Measurements from ENCODE around the gene TENM3.

Gene TENM3

DNA sequence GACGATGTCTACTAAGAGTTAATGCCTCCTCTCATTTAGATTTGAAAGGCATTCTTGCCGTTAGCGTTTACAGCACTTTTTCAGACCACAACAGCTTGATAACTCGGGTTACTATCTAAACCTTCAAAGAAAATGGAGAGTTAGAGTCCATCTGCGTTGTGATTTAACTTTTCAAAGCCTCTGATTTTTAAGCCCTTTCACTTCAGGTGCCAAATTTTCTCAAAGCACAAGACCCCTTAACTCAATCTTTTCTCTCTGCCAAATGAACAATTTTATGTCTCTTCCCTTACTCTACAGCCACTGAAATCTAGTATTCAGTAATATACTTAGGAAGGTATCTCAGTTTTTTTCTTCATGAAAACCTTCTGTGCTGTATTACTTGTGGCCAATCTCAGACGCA lies 310.5 kb downstream of the TENM3 start:
- DNase-seq (ENCODE audit: extremely low read depth in 1 of 2, low read depth in 1 of 2) = no peak

DNA sequence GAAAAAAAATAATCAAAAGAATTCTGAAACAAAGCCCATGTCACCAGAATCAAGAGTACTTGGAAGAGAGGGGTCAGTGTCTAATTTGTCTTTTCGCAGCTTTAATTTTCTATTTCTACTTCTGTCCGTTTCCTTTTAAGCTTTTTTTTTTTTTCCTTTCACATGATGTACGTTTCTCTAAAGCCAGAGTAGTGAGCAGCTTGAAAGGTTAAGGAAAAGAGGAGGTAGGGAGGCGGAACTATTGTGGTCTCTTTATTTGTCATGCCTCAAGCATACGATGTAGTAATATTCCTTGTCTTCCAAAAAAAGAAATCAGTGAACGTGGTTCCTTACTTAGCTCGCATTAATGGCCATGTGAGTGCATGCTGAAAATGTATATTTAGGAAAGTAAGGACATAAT lies 311.5 kb downstream of the TENM3 start:
- no peak for DNase-seq (ENCODE audit: extremely low read depth in 1 of 2, low read depth in 1 of 2)

DNA sequence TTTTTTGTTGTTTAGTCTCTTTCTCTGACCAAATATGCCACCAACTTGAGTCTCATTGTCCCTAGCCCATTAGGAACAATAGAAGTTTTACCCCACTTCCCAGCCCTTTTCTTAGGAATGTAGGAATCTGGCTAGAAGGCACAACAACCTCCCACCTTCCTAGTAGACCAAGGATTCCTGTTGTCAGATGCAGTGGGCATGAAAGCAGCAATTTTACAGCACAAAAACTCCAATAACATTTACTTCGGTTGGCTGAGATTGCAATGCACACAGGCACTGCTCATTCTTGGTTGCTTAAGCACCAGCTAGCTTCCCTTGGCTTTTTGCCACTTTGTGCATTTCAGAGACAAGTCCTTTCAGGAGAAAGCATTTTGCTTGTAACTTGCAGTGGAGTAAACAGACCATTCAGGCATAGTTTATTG lies 312.8 kb downstream of the TENM3 start:
- no peak for DNase-seq (ENCODE audit: extremely low read depth in 1 of 2, low read depth in 1 of 2)

DNA sequence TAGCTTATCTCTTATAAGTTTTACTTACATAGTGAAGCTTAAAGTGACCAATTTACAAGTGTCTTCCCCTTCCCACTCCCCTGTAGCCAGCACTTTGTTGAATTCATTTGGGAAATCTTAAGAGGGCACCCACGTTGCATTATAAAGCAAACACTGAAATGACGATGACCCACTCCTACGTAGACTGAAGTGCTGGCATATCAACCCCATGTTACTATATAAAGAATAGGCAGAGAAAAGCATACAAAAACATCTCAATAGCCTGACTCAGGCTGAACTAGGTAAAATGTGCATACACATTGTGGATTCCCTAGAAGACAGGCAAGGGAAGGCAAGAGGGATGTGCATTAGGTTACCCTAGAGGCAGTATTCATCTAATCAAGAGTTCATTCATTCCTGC lies 313.4 kb downstream of the TENM3 start:
- no peak for DNase-seq (ENCODE audit: extremely low read depth in 1 of 2, low read depth in 1 of 2)

DNA sequence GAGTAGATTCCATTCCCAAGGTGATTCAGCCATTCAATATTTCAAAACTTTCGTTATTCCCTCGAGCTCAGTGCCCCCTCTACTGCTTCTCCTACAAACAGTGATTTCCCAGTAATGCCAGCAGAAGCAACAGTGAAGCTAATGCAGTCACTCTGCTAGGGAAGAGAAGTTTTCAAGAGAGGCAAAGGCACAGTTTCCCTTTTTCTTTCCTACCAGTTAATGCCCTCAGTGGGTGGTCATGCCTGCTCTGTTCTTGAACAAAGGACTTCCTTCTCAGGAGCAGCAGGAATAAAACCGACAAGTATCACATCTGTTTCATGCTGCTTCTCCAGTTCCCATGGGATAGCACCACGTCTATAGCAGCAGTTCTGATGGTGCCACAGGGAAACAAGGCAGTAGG lies 317.2 kb downstream of the TENM3 start:
- DNase-seq (ENCODE audit: extremely low read depth in 1 of 2, low read depth in 1 of 2) = no peak

DNA sequence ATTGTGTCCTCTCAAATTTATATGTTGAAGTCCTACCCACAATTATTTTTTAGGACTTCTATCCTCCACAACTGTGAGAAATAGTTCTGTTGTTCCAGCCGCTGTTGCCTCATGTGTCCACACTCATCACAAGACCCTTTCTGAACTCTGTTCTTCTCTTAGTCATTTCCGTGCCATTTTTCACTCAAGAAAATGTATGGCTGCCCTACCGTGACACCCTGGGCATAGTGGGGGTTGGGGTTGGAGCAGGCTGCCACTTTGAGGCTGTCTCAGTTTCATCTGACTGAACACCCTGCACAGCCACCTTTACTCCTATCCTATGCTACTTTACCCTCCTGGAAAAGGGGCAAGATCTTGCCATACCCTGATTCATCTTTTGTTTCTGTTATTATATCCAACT lies 319.1 kb downstream of the TENM3 start:
- no peak for DNase-seq (ENCODE audit: extremely low read depth in 1 of 2, low read depth in 1 of 2)

DNA sequence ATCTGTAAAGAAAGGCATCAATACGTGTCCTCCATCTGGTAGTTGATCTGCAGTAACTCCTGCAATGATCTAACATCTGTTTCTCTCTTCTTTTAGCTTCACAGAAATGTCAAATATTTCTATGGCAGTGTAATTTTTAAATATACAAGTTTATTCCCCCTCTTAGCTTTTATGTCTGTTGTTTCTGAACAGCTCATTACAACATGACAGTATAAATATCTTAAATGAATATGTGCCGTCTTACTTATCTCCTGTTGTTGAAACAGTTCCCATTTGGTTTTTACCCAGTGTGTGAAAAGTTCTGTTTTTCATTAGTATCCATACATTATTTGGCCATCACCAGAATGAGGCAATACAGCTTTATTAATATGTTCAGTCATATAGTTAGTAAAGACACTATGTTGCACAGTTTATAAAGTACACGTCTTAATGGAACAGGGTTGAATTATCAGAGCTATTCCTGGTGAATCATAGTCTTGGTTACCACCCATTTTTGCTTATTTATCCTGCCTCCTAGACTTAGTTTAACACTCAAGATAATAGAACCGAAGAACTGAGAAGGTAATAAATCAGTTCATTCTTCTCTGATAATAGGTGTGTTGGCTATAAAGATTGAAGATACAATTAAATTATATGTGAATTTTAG lies 321.6 kb downstream of the TENM3 start:
- DNase-seq (ENCODE audit: extremely low read depth in 1 of 2, low read depth in 1 of 2) = no peak

DNA sequence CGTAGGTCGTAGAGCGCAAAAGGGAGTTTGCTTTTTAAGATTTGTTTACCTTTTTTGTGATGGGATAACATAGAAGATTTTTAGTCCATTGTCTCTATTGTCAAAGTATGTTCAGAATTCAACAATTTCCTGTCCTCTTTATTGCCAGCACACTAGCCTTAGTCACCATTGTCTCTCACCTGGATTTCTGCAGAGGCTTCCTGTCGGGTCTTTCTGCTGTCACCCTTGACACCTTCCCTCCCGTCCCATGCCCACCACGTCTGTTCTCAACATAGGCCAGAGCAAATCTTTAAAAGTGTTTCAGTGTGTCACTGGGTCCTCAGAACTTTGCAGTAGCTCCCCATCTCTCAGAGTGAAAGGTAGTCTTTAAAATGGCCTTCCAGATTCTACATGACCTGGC lies 323.9 kb downstream of the TENM3 start:
- DNase-seq (ENCODE audit: extremely low read depth in 1 of 2, low read depth in 1 of 2) = no peak

DNA sequence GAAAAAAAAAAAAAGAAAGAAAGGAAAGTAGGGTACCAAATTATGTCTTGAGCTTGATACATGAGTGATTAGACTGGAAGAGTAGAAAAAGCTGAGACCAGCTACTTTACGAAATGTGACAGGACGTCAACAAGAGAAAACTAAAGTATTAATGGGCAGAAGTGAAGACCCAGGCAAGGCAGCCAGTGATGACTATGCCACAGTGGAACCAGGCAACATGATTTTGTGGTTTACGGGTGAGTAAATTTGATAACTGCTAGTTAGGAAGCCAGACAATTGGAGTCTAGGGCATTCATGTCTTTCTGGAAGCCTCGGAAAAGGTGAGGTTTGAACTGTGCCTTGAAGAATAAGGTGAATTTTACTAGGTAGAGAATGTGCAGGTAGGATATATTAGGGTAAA lies 326.4 kb downstream of the TENM3 start:
- no peak for DNase-seq (ENCODE audit: extremely low read depth in 1 of 2, low read depth in 1 of 2)

DNA sequence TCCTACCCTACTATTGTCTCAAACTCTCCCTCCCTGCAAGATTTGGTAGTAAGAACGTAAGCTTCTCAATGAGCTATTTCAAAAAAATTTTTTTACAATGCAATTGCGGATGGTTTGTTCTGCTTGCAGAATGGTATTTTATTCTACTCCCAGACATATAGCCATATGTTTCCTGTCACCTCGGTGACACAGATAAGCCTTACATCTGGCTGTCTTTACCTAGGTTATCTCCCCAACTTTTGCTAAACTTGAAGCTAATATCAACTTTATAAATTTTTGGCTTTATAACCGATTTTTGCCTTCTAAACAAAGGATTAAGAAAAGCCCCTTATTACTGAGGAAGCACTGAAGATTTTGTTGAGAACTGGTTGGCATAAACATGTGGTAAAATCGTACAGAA lies 331.5 kb downstream of the TENM3 start:
- DNase-seq (ENCODE audit: extremely low read depth in 1 of 2, low read depth in 1 of 2) = no peak

DNA sequence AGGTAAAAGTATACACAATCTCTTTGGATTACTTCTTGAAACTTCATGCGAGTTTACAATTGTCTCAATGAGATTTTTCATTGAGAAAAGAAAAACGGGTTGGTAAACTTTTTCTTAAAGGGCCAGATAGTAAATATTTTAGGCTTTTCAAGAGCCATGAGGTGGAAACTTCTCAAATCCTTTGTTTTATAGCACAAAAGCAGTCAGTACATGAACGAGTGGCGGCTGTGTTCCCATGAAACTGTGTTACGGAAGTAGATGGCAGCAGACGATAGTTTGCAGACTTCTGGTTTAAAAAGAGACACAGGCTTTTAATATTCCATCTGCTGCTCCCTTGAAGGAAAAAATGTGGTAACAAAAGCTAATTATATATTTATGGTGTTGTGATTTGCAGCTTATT lies 332.0 kb downstream of the TENM3 start:
- no peak for DNase-seq (ENCODE audit: extremely low read depth in 1 of 2, low read depth in 1 of 2)

DNA sequence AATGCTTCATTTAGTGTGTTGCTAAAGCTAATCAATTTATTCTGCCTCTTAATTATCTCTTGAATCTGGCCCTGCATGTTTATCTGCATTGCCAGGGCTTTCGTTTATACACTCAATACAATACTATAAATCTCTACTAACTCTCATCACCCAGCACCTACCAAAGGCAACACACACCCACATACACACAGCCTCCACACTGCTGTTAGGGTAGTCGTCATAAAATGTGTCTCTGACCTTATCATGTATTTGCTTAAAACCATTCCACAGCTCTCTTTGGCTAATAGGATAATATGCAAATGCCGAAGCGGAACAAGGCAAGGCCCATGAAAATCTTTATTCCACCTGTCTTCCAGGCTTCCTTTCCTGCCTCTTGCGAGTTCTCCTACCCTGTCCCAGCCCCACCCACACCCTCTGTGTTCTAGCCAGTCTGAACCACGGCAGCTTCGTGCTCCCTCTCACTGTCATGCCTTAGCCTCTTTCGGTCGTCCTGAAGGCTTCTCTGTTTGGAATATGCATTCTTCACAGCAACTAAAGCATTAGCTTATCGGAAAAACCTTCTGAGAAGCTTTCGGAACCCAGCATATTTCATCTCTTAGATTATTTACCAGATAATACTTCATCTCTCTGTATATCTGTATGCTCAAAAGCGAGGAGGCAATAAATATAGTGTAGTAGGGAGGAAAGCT lies 333.5 kb downstream of the TENM3 start:
- DNase-seq (ENCODE audit: extremely low read depth in 1 of 2, low read depth in 1 of 2) = no peak

DNA sequence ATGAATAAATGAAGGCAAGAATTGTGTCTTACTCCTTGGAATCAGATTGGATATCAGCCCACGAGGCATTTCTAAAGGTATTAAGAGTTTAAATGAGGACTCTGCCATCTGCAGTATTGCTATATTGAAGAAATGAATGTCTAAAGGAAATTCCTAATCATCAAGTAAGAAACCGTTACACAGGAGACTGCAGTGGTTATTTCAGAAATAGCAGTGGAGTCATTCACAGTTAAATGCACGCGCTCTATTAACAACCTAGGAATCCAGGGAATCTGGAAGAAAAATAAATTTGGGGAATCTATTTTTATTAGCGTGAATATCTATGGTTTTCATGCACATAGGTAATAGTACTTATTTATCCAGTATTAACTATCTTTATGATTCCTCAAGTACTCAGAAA lies 334.2 kb downstream of the TENM3 start:
- DNase-seq (ENCODE audit: extremely low read depth in 1 of 2, low read depth in 1 of 2) = no peak

DNA sequence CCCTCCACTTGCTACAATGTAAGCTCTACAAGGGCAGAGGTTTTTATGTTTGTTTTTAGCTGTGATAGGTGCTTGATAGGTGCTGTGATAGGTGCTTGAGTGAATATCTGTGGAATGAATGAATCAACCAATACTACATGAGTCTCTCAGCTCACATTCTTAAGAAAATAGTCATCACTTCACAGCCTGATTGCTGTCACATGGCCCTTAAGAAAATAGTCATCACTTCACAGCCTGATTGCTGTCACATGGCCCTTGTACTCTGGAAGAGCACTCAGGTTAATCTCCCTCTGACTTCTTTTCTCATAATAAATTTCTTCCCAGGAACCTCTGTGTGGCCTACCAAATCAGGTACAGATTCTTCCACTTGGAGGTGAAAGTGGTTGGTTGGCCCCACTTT lies 335.2 kb downstream of the TENM3 start:
- DNase-seq (ENCODE audit: extremely low read depth in 1 of 2, low read depth in 1 of 2) = no peak

DNA sequence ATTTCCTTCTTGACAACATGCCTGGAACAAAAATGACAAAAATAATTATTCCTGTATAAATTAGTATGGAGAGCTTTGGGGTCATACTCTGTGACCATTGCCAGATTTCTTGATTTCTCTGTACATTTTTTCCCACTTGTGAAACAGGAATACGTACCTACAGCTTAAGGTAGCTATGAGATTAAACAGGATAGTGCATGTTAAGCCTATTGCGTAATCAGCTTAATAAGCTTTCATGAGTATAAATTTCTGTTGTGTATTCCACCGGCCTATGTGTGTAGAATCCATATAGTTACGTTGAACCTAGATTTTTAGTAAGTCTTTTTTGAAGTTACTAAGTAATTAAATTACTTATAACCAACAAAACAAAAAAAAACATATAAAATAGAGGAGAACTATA lies 339.0 kb downstream of the TENM3 start:
- DNase-seq (ENCODE audit: extremely low read depth in 1 of 2, low read depth in 1 of 2) = no peak

DNA sequence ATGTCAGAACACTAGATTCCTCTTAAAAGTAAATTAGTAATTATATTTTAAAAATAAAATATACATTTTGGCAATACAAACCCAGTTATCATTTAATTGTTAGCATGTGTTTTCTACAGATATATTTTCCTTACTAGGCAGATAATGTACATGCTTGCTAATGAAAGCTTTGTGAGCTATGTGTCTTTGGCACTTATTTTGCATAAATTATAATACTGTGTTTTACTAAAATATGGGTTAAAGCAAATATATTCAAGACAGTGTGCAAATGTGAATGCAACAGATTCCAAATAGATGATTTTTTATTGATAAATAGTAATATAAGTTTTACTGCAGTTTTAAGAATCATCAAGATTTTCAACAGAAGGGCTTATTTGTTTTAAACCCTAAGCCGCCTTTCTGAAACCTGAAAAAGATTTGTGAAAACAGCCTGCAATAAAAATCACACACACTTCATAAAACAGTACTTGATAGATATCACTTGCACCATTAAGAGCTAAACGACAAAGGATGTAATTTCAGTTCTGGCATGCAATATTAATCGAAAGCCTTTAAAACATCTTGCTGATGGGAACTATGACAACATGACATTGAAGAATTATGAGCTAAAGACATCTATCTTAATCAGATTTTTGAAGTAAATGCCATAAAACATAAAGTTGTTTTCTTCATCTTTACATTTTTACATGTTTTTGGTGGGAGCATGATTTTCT lies 340.7 kb downstream of the TENM3 start:
- no peak for DNase-seq (ENCODE audit: extremely low read depth in 1 of 2, low read depth in 1 of 2)

DNA sequence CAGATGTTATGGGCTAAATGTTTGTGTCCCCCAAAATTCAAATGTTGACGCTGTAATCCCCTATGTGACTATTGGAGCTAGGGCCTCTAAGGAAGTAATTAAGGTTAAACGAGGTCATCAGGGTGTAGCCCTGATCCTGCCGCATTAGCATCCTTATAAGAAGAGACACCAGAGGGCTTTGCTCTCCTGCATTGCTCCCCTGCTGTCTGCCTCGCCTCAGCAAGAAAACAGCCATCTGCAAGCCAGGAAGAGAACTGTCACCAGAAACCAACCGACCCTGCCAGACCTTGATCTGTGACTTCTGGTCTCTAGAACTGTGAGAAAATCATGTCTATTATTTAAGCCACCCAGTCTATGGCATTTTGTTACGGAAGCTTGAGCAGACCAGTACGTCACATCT lies 342.1 kb downstream of the TENM3 start:
- no peak for DNase-seq (ENCODE audit: extremely low read depth in 1 of 2, low read depth in 1 of 2)

DNA sequence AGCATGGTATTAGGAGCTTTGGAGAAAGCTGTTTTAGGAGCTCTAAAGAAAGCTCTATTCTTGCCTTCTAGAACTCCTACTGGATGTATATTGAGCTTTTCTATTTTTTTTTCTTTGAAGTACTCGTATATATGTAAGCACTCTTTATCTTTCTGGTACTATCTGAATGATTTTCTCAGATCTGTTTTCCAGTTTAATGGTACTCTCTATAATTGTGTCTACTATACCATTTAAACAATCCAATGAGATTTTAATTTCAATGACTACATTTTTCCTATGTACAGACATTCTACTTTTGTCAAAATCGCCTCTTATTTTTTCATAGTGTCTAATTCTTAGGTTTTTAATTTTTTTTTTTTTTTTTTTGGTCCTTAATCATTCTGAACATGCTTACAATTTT lies 345.9 kb downstream of the TENM3 start:
- DNase-seq (ENCODE audit: extremely low read depth in 1 of 2, low read depth in 1 of 2) = no peak

DNA sequence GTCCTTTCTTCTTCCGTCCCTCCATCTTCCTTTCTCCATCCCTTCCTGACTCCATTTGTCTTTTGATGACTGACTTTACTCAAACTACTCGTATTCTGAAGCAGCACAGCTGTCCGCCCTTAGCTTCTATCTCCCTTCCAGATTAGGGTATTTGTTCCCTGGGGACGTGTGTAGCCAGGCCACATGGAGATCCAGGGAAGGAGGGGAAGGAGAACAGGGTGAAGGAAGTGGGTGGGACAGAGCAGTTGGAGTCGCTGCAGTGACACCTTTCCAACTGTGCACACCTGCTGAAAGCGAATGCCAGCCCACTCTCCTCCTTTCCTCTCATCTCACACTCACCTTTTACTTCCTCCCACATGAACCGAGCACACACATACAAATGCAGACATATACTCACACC lies 350.2 kb downstream of the TENM3 start:
- no peak for DNase-seq (ENCODE audit: extremely low read depth in 1 of 2, low read depth in 1 of 2)

DNA sequence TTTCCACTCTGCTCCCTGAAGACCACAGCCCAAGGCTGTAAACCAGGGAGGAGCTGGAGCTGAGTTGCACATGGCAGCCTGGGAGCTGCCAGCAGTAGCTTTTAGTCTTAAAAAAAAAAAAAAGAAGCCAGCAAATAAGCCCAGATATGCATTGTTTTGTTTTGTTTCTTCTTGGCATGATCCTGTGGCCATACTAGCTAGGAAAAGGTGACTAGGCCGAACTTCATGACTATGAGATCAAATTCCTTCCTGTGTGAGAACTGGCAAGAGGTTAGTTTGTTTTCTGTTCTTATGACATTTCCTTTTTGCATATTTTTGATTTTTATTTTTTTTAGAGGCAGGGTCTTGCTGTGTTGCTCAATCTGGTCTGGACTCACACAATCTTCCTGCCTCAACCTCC lies 350.7 kb downstream of the TENM3 start:
- no peak for DNase-seq (ENCODE audit: extremely low read depth in 1 of 2, low read depth in 1 of 2)

DNA sequence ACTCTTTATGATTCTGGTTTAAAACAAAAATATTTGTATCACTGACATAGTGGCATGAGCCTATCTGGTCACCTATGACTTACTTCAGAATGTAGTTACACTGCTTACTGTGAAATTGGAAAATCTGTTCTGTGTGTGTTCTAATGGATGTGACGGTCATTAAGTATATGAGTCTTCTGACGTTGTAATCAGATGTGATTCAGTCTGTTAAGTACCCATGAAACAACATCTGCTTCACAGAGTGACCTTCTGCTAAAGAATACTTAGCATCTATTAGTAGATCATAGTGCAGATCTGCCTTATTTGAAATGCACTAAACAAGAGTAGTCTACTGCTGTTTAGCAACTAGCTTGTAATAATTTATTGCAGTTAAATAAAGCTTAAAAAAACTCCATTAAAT lies 356.9 kb downstream of the TENM3 start:
- no peak for DNase-seq (ENCODE audit: extremely low read depth in 1 of 2, low read depth in 1 of 2)

DNA sequence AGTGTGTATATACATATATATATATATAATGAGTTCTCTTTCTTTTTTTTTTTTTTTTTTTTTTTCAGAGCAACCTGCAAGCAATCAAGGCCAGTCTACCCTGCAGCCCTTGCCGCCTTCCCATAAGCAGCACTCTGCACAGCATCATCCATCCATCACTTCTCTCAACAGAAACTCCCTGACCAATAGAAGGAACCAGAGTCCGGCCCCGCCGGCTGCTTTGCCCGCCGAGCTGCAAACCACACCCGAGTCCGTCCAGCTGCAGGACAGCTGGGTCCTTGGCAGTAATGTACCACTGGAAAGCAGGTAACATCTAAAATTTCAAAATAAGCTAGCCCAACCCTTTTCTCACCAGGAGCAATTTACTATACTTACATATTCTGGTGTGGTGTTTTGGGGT lies 357.7 kb downstream of the TENM3 start:
- DNase-seq (ENCODE audit: extremely low read depth in 1 of 2, low read depth in 1 of 2) = no peak

Data from activated CD8-positive, alpha-beta memory T cell treated with anti-CD3 and anti-CD28 coated beads for 1 hour (primary cell).